ENCODE data around the gene DPP10.
"Not testable (repeated sequence)": the region's sequence is repeated elsewhere in the genome, so short reads cannot be mapped to it uniquely, and the experiment has no call there.

DPP10 gene

GRCh38 chr2:114929225-114929624 is 486.8 kb downstream of the DPP10 start:
- Mint-ChIP-seq H3K27ac (no peak overlapping the region), H3K27me3 (ENCODE audit: low read depth) (no peaks in the 10 kb centered on the region), H3K36me3 (ENCODE audit: low read depth) (no peaks in the 10 kb centered on the region), H3K9me3 (peaks cover 12% of the 10 kb centered on the region), H3K4me3 (no peak overlapping the region), H3K4me1 (ENCODE audit: low read depth) (no peaks in the 10 kb centered on the region)

- no peak overlapping the region for H3K4me3 Mint-ChIP-seq
- H3K9me3 Mint-ChIP-seq: peaks cover 6% of the 10 kb centered on the region
- no peak overlapping the region for H3K27ac Mint-ChIP-seq
- H3K27me3 Mint-ChIP-seq (ENCODE audit: low read depth): no peaks in the 10 kb centered on the region
- H3K4me1 Mint-ChIP-seq (ENCODE audit: low read depth): no peaks in the 10 kb centered on the region
- H3K36me3 Mint-ChIP-seq (ENCODE audit: low read depth): no peaks in the 10 kb centered on the region
Measured at GRCh38 chr2:114933671-114934241, 491.3 kb downstream of the DPP10 start.

GRCh38 chr2:114935031-114935430 is 492.6 kb downstream of the DPP10 start:
- Mint-ChIP-seq H3K27me3 (ENCODE audit: low read depth) (no peaks in the 10 kb centered on the region), H3K27ac (no peak overlapping the region), H3K4me1 (ENCODE audit: low read depth) (no peaks in the 10 kb centered on the region), H3K4me3 (no peak overlapping the region), H3K9me3 (peaks cover 4% of the 10 kb centered on the region), H3K36me3 (ENCODE audit: low read depth) (no peaks in the 10 kb centered on the region)

- no peaks in the 10 kb centered on the region for H3K36me3 Mint-ChIP-seq (ENCODE audit: low read depth)
- no peaks in the 10 kb centered on the region for H3K27me3 Mint-ChIP-seq (ENCODE audit: low read depth)
- no peak overlapping the region for H3K4me3 Mint-ChIP-seq
- no peaks in the 10 kb centered on the region for H3K4me1 Mint-ChIP-seq (ENCODE audit: low read depth)
- no peak overlapping the region for H3K27ac Mint-ChIP-seq
- H3K9me3 Mint-ChIP-seq: no peaks in the 10 kb centered on the region
Measured at GRCh38 chr2:114937366-114937930, 495.0 kb downstream of the DPP10 start.

GRCh38 chr2:114940785-114941458 is 498.5 kb downstream of the DPP10 start:
- H3K9me3 Mint-ChIP-seq: no peaks in the 10 kb centered on the region
- no peaks in the 10 kb centered on the region for H3K36me3 Mint-ChIP-seq (ENCODE audit: low read depth)
- no peaks in the 10 kb centered on the region for H3K4me1 Mint-ChIP-seq (ENCODE audit: low read depth)
- no peaks in the 10 kb centered on the region for H3K27me3 Mint-ChIP-seq (ENCODE audit: low read depth)
- H3K4me3 Mint-ChIP-seq: no peak overlapping the region
- no peak overlapping the region for H3K27ac Mint-ChIP-seq

GRCh38 chr2:114949228-114949804 is 506.9 kb downstream of the DPP10 start:
- no peak overlapping the region for H3K27ac Mint-ChIP-seq
- H3K4me3 Mint-ChIP-seq: no peak overlapping the region
- no peaks in the 10 kb centered on the region for H3K36me3 Mint-ChIP-seq (ENCODE audit: low read depth)
- H3K4me1 Mint-ChIP-seq (ENCODE audit: low read depth): no peaks in the 10 kb centered on the region
- no peaks in the 10 kb centered on the region for H3K27me3 Mint-ChIP-seq (ENCODE audit: low read depth)
- peaks cover 5% of the 10 kb centered on the region for H3K9me3 Mint-ChIP-seq

GRCh38 chr2:114960389-114960788 is 517.9 kb downstream of the DPP10 start:
- Mint-ChIP-seq H3K9me3 (no peaks in the 10 kb centered on the region), H3K27ac (no peak overlapping the region), H3K27me3 (ENCODE audit: low read depth) (no peaks in the 10 kb centered on the region), H3K36me3 (ENCODE audit: low read depth) (no peaks in the 10 kb centered on the region), H3K4me3 (no peak overlapping the region), H3K4me1 (ENCODE audit: low read depth) (no peaks in the 10 kb centered on the region)

- Mint-ChIP-seq H3K27me3 (ENCODE audit: low read depth) (no peaks in the 10 kb centered on the region), H3K36me3 (ENCODE audit: low read depth) (no peaks in the 10 kb centered on the region), H3K9me3 (no peaks in the 10 kb centered on the region), H3K27ac (no peak overlapping the region), H3K4me3 (no peak overlapping the region), H3K4me1 (ENCODE audit: low read depth) (no peaks in the 10 kb centered on the region)
Measured at GRCh38 chr2:114962532-114962931, 520.1 kb downstream of the DPP10 start.

- no peaks in the 10 kb centered on the region for H3K27me3 Mint-ChIP-seq (ENCODE audit: low read depth)
- no peak overlapping the region for H3K4me3 Mint-ChIP-seq
- no peaks in the 10 kb centered on the region for H3K36me3 Mint-ChIP-seq (ENCODE audit: low read depth)
- H3K4me1 Mint-ChIP-seq (ENCODE audit: low read depth): no peaks in the 10 kb centered on the region
- no peaks in the 10 kb centered on the region for H3K9me3 Mint-ChIP-seq
- H3K27ac Mint-ChIP-seq: no peak overlapping the region
Measured at GRCh38 chr2:114968748-114969400, 526.4 kb downstream of the DPP10 start.

- H3K36me3 Mint-ChIP-seq (ENCODE audit: low read depth); H3K4me3 Mint-ChIP-seq: not testable (repeated sequence)
Measured at GRCh38 chr2:115004321-115004720, 561.9 kb downstream of the DPP10 start.

GRCh38 chr2:115011721-115012120 is 569.3 kb downstream of the DPP10 start:
- H3K27ac Mint-ChIP-seq: no peak overlapping the region
- no peaks in the 10 kb centered on the region for H3K4me1 Mint-ChIP-seq (ENCODE audit: low read depth)
- no peaks in the 10 kb centered on the region for H3K36me3 Mint-ChIP-seq (ENCODE audit: low read depth)
- H3K4me3 Mint-ChIP-seq: no peak overlapping the region
- H3K9me3 Mint-ChIP-seq: peaks cover 23% of the 10 kb centered on the region
- H3K27me3 Mint-ChIP-seq (ENCODE audit: low read depth): no peaks in the 10 kb centered on the region

More at GRCh38 chr2:115004321-115004720, 561.9 kb downstream of the DPP10 start:
- H3K9me3 Mint-ChIP-seq; H3K27ac Mint-ChIP-seq; H3K4me1 Mint-ChIP-seq (ENCODE audit: low read depth); H3K27me3 Mint-ChIP-seq (ENCODE audit: low read depth): not testable (repeated sequence)

- not testable (repeated sequence) for H3K27ac Mint-ChIP-seq; H3K4me1 Mint-ChIP-seq (ENCODE audit: low read depth); H3K4me3 Mint-ChIP-seq; H3K9me3 Mint-ChIP-seq; H3K36me3 Mint-ChIP-seq (ENCODE audit: low read depth); H3K27me3 Mint-ChIP-seq (ENCODE audit: low read depth)
Measured at GRCh38 chr2:115022013-115022412, 579.6 kb downstream of the DPP10 start.

- no peak overlapping the region for H3K27ac Mint-ChIP-seq
- no peaks in the 10 kb centered on the region for H3K4me1 Mint-ChIP-seq (ENCODE audit: low read depth)
- no peaks in the 10 kb centered on the region for H3K36me3 Mint-ChIP-seq (ENCODE audit: low read depth)
- H3K4me3 Mint-ChIP-seq: no peak overlapping the region
- H3K27me3 Mint-ChIP-seq (ENCODE audit: low read depth): no peaks in the 10 kb centered on the region
- peaks cover 26% of the 10 kb centered on the region for H3K9me3 Mint-ChIP-seq
Measured at GRCh38 chr2:115034801-115035200, 592.4 kb downstream of the DPP10 start.

GRCh38 chr2:115036818-115037217 is 594.4 kb downstream of the DPP10 start:
- Mint-ChIP-seq H3K27ac (no peak overlapping the region), H3K36me3 (ENCODE audit: low read depth) (no peaks in the 10 kb centered on the region), H3K4me1 (ENCODE audit: low read depth) (no peaks in the 10 kb centered on the region), H3K4me3 (no peak overlapping the region), H3K9me3 (peaks cover 23% of the 10 kb centered on the region), H3K27me3 (ENCODE audit: low read depth) (no peaks in the 10 kb centered on the region)

- Mint-ChIP-seq H3K9me3 (peaks cover 15% of the 10 kb centered on the region), H3K36me3 (ENCODE audit: low read depth) (no peaks in the 10 kb centered on the region), H3K27ac (no peak overlapping the region), H3K4me1 (ENCODE audit: low read depth) (peaks cover 1% of the 10 kb centered on the region), H3K27me3 (ENCODE audit: low read depth) (no peaks in the 10 kb centered on the region), H3K4me3 (no peak overlapping the region)
Measured at GRCh38 chr2:115057473-115057872, 615.0 kb downstream of the DPP10 start.
